Activated CD4-positive, alpha-beta memory T cell treated with anti-CD3 and anti-CD28 coated beads, Interleukin-2, amount 10 ng/mL, durations not matched to agents 7 days and 5 days (primary cell): ENCODE data around the gene RGS4. TPM values are rescaled to one million over a fixed set of nuclear protein-coding genes. Genes with fewer than 3 reads are reported as not detected.

ENCODE experiments used
- total RNA-seq, 2 experiments: library from RNA; stranded (reverse); gene quantifications; one replicate each; pipeline ENCODE4 v1.2.3, GENCODE V29; 2021

Gene RGS4
- total RNA-seq, 2 experiments from 2014 or later = not detected

Other genes starting within 250 kb of the RGS4 start
- not detected for gene CCDC190, start 208.2 kb upstream of the RGS4 start, total RNA-seq
- 1 to 10 TPM; 2.1 to 3.7 TPM for gene RGS5, start 133.6 kb downstream of the RGS4 start, total RNA-seq